ENCODE data around the gene CCSER1. TPM values are rescaled to one million over a fixed set of nuclear protein-coding genes. Genes with fewer than 3 reads are reported as not detected.

Gene CCSER1
- total and polyA plus RNA-seq, 4 donors, result 0.18 to 2.3 (median 1.2) TPM

GRCh38 chr4:90122355-90122748 is 4.8 kb upstream of the CCSER1 start:
- DNase-seq (ENCODE audit: low spot score), result no peak
- peaks cover 0 to 7% (median 2%) of the 10 kb centered on the region in 4 donors for H3K4me1 ChIP-seq (ENCODE audit: control insufficient read depth in 4 of 4, insufficient read depth in 4 of 4, low read length in 3 of 4)
- peaks cover 0 to 2% (median 0%) of the 10 kb centered on the region in 4 donors for H3K27me3 ChIP-seq (ENCODE audit: control insufficient read depth in 4 of 4, insufficient read depth in 4 of 4, low read length in 3 of 4)
- no peak overlapping the region for H3K9ac ChIP-seq (ENCODE audit: low read depth in 1 of 2, low read length in 2 of 2)
- H3K4me3 ChIP-seq (ENCODE audit: low read depth in 1 of 3, low read length in 3 of 3), result no peak overlapping the region
- H3K36me3 ChIP-seq (ENCODE audit: control insufficient read depth in 4 of 4, insufficient read depth in 3 of 4, low read depth in 1 of 4, low read length in 3 of 4), result no peaks in the 10 kb centered on the region
- 71% methylated on average over 7 of the region's 7 CpGs for WGBS
- no peak for TF ChIP-seq NR2F2 (IDR thresholded peaks at IDR 0.05)
- TF ChIP-seq GABPA (IDR thresholded peaks at IDR 0.05 in 1 of 2, conservative IDR thresholded peaks at IDR 0.05 in 1 of 2), result no peak
- TF ChIP-seq EGR1 (IDR thresholded peaks at IDR 0.05; ENCODE audit: low read depth in 2 of 2), result no peak
- no peak for TF ChIP-seq RAD21 (IDR thresholded peaks at IDR 0.05)
- no peak for TF ChIP-seq FOXA1 (IDR thresholded peaks at IDR 0.05)
- no peak for TF ChIP-seq HNF4A (conservative IDR thresholded peaks at IDR 0.05)
- no peak for TF ChIP-seq SP1 (IDR thresholded peaks at IDR 0.05)
- TF ChIP-seq RXRA (IDR thresholded peaks at IDR 0.05), result no peak
- no peak for TF ChIP-seq ATF3 (IDR thresholded peaks at IDR 0.05)
- no peak for TF ChIP-seq FOXA2 (IDR thresholded peaks at IDR 0.05)
- TF ChIP-seq YY1 (IDR thresholded peaks at IDR 0.05), result no peak
- no peak for TF ChIP-seq HNF4G (IDR thresholded peaks at IDR 0.05)
- TF ChIP-seq JUND (IDR thresholded peaks at IDR 0.05), result no peak
- TF ChIP-seq, protein P1, sequence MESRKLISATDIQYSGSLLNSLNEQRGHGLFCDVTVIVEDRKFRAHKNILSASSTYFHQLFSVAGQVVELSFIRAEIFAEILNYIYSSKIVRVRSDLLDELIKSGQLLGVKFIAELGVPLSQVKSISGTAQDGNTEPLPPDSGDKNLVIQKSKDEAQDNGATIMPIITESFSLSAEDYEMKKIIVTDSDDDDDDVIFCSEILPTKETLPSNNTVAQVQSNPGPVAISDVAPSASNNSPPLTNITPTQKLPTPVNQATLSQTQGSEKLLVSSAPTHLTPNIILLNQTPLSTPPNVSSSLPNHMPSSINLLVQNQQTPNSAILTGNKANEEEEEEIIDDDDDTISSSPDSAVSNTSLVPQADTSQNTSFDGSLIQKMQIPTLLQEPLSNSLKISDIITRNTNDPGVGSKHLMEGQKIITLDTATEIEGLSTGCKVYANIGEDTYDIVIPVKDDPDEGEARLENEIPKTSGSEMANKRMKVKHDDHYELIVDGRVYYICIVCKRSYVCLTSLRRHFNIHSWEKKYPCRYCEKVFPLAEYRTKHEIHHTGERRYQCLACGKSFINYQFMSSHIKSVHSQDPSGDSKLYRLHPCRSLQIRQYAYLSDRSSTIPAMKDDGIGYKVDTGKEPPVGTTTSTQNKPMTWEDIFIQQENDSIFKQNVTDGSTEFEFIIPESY (IDR thresholded peaks at IDR 0.05), result no peak
- TF ChIP-seq, protein P2, sequence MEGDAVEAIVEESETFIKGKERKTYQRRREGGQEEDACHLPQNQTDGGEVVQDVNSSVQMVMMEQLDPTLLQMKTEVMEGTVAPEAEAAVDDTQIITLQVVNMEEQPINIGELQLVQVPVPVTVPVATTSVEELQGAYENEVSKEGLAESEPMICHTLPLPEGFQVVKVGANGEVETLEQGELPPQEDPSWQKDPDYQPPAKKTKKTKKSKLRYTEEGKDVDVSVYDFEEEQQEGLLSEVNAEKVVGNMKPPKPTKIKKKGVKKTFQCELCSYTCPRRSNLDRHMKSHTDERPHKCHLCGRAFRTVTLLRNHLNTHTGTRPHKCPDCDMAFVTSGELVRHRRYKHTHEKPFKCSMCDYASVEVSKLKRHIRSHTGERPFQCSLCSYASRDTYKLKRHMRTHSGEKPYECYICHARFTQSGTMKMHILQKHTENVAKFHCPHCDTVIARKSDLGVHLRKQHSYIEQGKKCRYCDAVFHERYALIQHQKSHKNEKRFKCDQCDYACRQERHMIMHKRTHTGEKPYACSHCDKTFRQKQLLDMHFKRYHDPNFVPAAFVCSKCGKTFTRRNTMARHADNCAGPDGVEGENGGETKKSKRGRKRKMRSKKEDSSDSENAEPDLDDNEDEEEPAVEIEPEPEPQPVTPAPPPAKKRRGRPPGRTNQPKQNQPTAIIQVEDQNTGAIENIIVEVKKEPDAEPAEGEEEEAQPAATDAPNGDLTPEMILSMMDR (IDR thresholded peaks at IDR 0.05; ENCODE audit: low read depth, low read length, missing input control), result no peak
- TF ChIP-seq, protein P3, sequence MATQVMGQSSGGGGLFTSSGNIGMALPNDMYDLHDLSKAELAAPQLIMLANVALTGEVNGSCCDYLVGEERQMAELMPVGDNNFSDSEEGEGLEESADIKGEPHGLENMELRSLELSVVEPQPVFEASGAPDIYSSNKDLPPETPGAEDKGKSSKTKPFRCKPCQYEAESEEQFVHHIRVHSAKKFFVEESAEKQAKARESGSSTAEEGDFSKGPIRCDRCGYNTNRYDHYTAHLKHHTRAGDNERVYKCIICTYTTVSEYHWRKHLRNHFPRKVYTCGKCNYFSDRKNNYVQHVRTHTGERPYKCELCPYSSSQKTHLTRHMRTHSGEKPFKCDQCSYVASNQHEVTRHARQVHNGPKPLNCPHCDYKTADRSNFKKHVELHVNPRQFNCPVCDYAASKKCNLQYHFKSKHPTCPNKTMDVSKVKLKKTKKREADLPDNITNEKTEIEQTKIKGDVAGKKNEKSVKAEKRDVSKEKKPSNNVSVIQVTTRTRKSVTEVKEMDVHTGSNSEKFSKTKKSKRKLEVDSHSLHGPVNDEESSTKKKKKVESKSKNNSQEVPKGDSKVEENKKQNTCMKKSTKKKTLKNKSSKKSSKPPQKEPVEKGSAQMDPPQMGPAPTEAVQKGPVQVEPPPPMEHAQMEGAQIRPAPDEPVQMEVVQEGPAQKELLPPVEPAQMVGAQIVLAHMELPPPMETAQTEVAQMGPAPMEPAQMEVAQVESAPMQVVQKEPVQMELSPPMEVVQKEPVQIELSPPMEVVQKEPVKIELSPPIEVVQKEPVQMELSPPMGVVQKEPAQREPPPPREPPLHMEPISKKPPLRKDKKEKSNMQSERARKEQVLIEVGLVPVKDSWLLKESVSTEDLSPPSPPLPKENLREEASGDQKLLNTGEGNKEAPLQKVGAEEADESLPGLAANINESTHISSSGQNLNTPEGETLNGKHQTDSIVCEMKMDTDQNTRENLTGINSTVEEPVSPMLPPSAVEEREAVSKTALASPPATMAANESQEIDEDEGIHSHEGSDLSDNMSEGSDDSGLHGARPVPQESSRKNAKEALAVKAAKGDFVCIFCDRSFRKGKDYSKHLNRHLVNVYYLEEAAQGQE (IDR thresholded peaks at IDR 0.05), result no peak
- TF ChIP-seq TAF1 (conservative IDR thresholded peaks at IDR 0.05), result no peak
- TF ChIP-seq, protein P4, sequence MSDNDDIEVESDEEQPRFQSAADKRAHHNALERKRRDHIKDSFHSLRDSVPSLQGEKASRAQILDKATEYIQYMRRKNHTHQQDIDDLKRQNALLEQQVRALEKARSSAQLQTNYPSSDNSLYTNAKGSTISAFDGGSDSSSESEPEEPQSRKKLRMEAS (IDR thresholded peaks at IDR 0.05), result no peak
- H3K27ac ChIP-seq (ENCODE audit: low read depth in 1 of 2, low read length in 2 of 2), result no peak overlapping the region
- no peaks in the 10 kb centered on the region for H3K9me3 ChIP-seq (ENCODE audit: control insufficient read depth in 4 of 4, low read length in 3 of 4)

All from liver (tissue), 9 donors.